HepG2 (cell line): ENCODE measurements around the gene ERLEC1. TPM values are rescaled to one million over a fixed set of nuclear protein-coding genes. Genes with fewer than 3 reads are reported as not detected.

Experiments used
- FOXO4 ChIP-seq: sonication (generic); formaldehyde crosslinking; conservative IDR thresholded peaks from 2 replicates; pipeline ENCODE4 v1.8.1; 2023; ENCODE audit warnings: missing genetic modification reagents
- GATAD1 ChIP-seq: IDR thresholded peaks from 2 replicates; pipeline ENCODE4 v1.6.1; 2016; ENCODE audit warnings: missing genetic modification reagents, missing compliant biosample characterization
- KAT7 ChIP-seq: IDR thresholded peaks from 2 replicates; pipeline ENCODE4 v1.6.1; 2018; ENCODE audit warnings: borderline replicate concordance, missing compliant biosample characterization
- KMT2A ChIP-seq: sonication (generic); formaldehyde crosslinking; IDR thresholded peaks from 2 replicates; pipeline ENCODE4 v1.4.0; 2020; ENCODE audit warnings: missing genetic modification reagents
- LRRFIP1 ChIP-seq: sonication (generic); formaldehyde crosslinking; conservative IDR thresholded peaks from 2 replicates; pipeline ENCODE4 v1.4.0; 2020; ENCODE audit warnings: missing genetic modification reagents
- MEIS2 ChIP-seq: sonication (generic); formaldehyde crosslinking; IDR thresholded peaks from 2 replicates; pipeline ENCODE4 v1.9.0; 2021; ENCODE audit warnings: mild to moderate bottlenecking, missing genetic modification reagents
- NFAT5 ChIP-seq: sonication (generic); formaldehyde crosslinking; IDR thresholded peaks from 2 replicates; pipeline ENCODE4 v1.4.0; 2020; ENCODE audit warnings: missing genetic modification reagents
- NR1H2 ChIP-seq: sonication (generic); formaldehyde crosslinking; IDR thresholded peaks from 2 replicates; pipeline ENCODE4 v1.8.1; 2022; ENCODE audit warnings: low read depth, missing genetic modification reagents, borderline replicate concordance
- PBX2 ChIP-seq: IDR thresholded peaks from 2 replicates; pipeline ENCODE4 v1.6.1; 2016; ENCODE audit warnings: control low read depth
- PRMT3 ChIP-seq: sonication (generic); formaldehyde crosslinking; IDR thresholded peaks from 2 replicates; pipeline ENCODE4 v1.8.1; 2022; ENCODE audit warnings: low read depth, mild to moderate bottlenecking, moderate library complexity, missing genetic modification reagents, borderline replicate concordance
- RAD51 ChIP-seq: fragments of 450-650 bp; IDR thresholded peaks from 2 replicates; pipeline ENCODE4 v1.6.1; 2016; ENCODE audit warnings: borderline replicate concordance
- SNAPC4 ChIP-seq: sonication (generic); formaldehyde crosslinking; IDR thresholded peaks from 2 replicates; pipeline ENCODE4 v1.4.0; 2020; ENCODE audit warnings: mild to moderate bottlenecking, missing genetic modification reagents
- SOX13 ChIP-seq, 3 experiments: fragments of 450-650 bp in 1 of 3; sonication (generic) in 1 of 3; formaldehyde crosslinking in 1 of 3; IDR thresholded peaks in 2 of 3; conservative IDR thresholded peaks in 1 of 3; 2 replicates each; pipeline versions ENCODE4 v1.5.0 to v1.6.1; 2016 to 2020; ENCODE audit warnings: antibody characterized with exemption in 1 of 3, mild to moderate bottlenecking in 1 of 3, missing compliant biosample characterization in 1 of 3, missing genetic modification reagents in 1 of 3, moderate library complexity in 1 of 3
- ZNF546 ChIP-seq: sonication (generic); formaldehyde crosslinking; conservative IDR thresholded peaks from 2 replicates; pipeline ENCODE4 v1.8.1; 2023; ENCODE audit warnings: mild to moderate bottlenecking, missing genetic modification reagents
- polyA plus RNA-seq, 8 experiments: library from polyadenylated mRNA; depleted of rRNA in 3 of 8; stranded (reverse) in 7 of 8; unstranded in 1 of 8; fragments of >200 nt; fragmentation: Illumina TruSeq in 4 of 8; extraction: Trizol in 4 of 8; gene quantifications; 2 replicates each; pipeline versions ENCODE4 v1.2.1 to v1.2.3, GENCODE V29; 2011 to 2016; ENCODE audit warnings: low read depth in 4 of 8, missing spikeins in 1 of 8, mixed read lengths in 1 of 8; ENCODE audit not compliant: insufficient read depth in 1 of 8
- total RNA-seq, 5 experiments: library from RNA; depleted of rRNA; stranded (reverse); fragments of >200 nt; fragmentation: Illumina TruSeq; extraction: Trizol; gene quantifications; 2 replicates each; pipeline ENCODE4 v1.2.3, GENCODE V29; 2016; ENCODE audit warnings: low read depth in 1 of 5

ERLEC1 gene
- total and polyA plus RNA-seq, 2 of the 13 experiments (the other 11 are each of a cell fraction or from before 2014, with no cell fraction given) = 87.3 to 88.4 TPM

GRCh38 chr2:53786352-53786704 is 516 bp upstream of the ERLEC1 start (continued):
- TF ChIP-seq KMT2A = no peak
- no peak for TF ChIP-seq PRMT3 (CRISPR knock-in tag)
- no peak for TF ChIP-seq ZNF546 (CRISPR knock-in tag)
- no peak for TF ChIP-seq MEIS2
- no peak for TF ChIP-seq LRRFIP1 (CRISPR knock-in tag)
- no peak for TF ChIP-seq KAT7
- no peak for TF ChIP-seq PBX2 (CRISPR knock-in tag)
- no peak for TF ChIP-seq NFAT5 (CRISPR knock-in tag)
- TF ChIP-seq SOX13 (IDR thresholded peaks at IDR 0.05) = no peak
- no peak for TF ChIP-seq SOX13 (CRISPR knock-in tag; conservative IDR thresholded peaks at IDR 0.05 in 1 of 2, IDR thresholded peaks at IDR 0.05 in 1 of 2)
- TF ChIP-seq GATAD1 (CRISPR knock-in tag) = no peak
- no peak for TF ChIP-seq FOXO4
- no peak for TF ChIP-seq RAD51
- no peak for TF ChIP-seq NR1H2
- TF ChIP-seq SNAPC4 (CRISPR knock-in tag) = no peak
